ENCODE measurements around the gene CEBPE. TPM values are rescaled to one million over a fixed set of nuclear protein-coding genes. Genes with fewer than 3 reads are reported as not detected.

Gene CEBPE
- total RNA-seq, 1 experiment from 2014 or later, result not detected

- ATAC-seq (no peak), DNase-seq (ENCODE audit: low read depth, low spot score) (no peak)
- Histone ChIP-seq H3K4me3 (replicated peaks in 1 of 2; ENCODE audit: low read depth in 1 of 2, low read length in 2 of 2) (no peak overlapping the region), H4K20me1 (ENCODE audit: insufficient read depth) (no peaks in the 10 kb centered on the region), H3K4me1 (ENCODE audit: control insufficient read depth in 1 of 2, insufficient read depth in 2 of 2, low read length in 2 of 2) (no peaks in the 10 kb centered on the region), H3K79me2 (ENCODE audit: insufficient read depth, low read length) (0 out of 2 replicates have a peak, but pooled peaks cover 1% of the 10 kb centered on the region), H3K9ac (ENCODE audit: low read length) (no peak overlapping the region), H3K9me2 (ENCODE audit: insufficient read depth) (no peaks in the 10 kb centered on the region), H3K9me3 (ENCODE audit: control insufficient read depth in 1 of 2, insufficient read depth in 1 of 2, low read depth in 1 of 2, low read length in 2 of 2) (no peaks in the 10 kb centered on the region), H3K4me2 (ENCODE audit: low read length) (no peak overlapping the region), H3K36me3 (ENCODE audit: control insufficient read depth in 1 of 2, insufficient read depth in 2 of 2, low read length in 2 of 2) (peaks cover under 1% of the 10 kb centered on the region in 2 experiments; a peak in 2 of 4 replicates), H3K27ac (ENCODE audit: low read depth, low read length) (no peak overlapping the region), H3K27me3 (ENCODE audit: insufficient read depth, low read length) (no peaks in the 10 kb centered on the region; the same call in 1 of the 2 replicates), H2AFZ (ENCODE audit: low read depth, low read length, poor library complexity, severe bottlenecking) (no peak overlapping the region)
- ChIA-PET POLR2A (interaction anchor here (1.5 kb wide), 1 partner anchor 9 kb away, joined by 7 read pairs; the partner anchor contains the start of genes ACIN1 and C14orf119), RAD21 (ENCODE audit: low non-redundant PET in 1 of 2, low total read pairs in 2 of 2, uncharacterized antibody in 2 of 2, unreplicated experiment in 2 of 2) (no interaction called here), CTCF (interaction anchor here (0.9 to 1.1 kb wide), 2 partner anchors 16 to 35 kb away, joined by 3 read pairs; no protein-coding TSS in a partner anchor)
- intact Hi-C loops (cut with micrococcal nuclease), result no loop called here
- BruUV-seq (replicated peaks), result no TSS peak
- TF ChIP-seq ZFX (IDR thresholded peaks at IDR 0.05) (no peak), ELF1 (IDR thresholded peaks at IDR 0.05; ENCODE audit: borderline replicate concordance, low read depth) (no peak)
Observed at GRCh38 chr14:23104070-23104590, 14.9 kb downstream of the CEBPE start.

- RAD21 ChIA-PET (ENCODE audit: low non-redundant PET in 1 of 2, low total read pairs in 2 of 2, uncharacterized antibody in 2 of 2, unreplicated experiment in 2 of 2), result no interaction called here
- Histone ChIP-seq H3K4me3 (replicated peaks in 1 of 2; ENCODE audit: low read depth in 1 of 2, low read length in 2 of 2) (no peak overlapping the region), H3K79me2 (ENCODE audit: insufficient read depth, low read length) (peaks cover 7% of the 10 kb centered on the region; the same call in 1 of the 2 replicates), H3K27me3 (ENCODE audit: insufficient read depth, low read length) (no peaks in the 10 kb centered on the region; the same call in 1 of the 2 replicates), H3K9ac (ENCODE audit: low read length) (no peak overlapping the region), H3K9me2 (ENCODE audit: insufficient read depth) (no peaks in the 10 kb centered on the region), H2AFZ (ENCODE audit: low read depth, low read length, poor library complexity, severe bottlenecking) (no peak overlapping the region), H3K4me1 (ENCODE audit: control insufficient read depth in 1 of 2, insufficient read depth in 2 of 2, low read length in 2 of 2) (no peaks in the 10 kb centered on the region), H3K4me2 (ENCODE audit: low read length) (no peak overlapping the region), H3K27ac (ENCODE audit: low read depth, low read length) (no peak overlapping the region), H3K36me3 (ENCODE audit: control insufficient read depth in 1 of 2, insufficient read depth in 2 of 2, low read length in 2 of 2) (peaks cover 4 to 6% of the 10 kb centered on the region in 2 experiments; a peak in 3 of 4 replicates), H4K20me1 (ENCODE audit: insufficient read depth) (no peaks in the 10 kb centered on the region), H3K9me3 (ENCODE audit: control insufficient read depth in 1 of 2, insufficient read depth in 1 of 2, low read depth in 1 of 2, low read length in 2 of 2) (no peaks in the 10 kb centered on the region)
- no peak for DNase-seq (ENCODE audit: low read depth, low spot score)
- no TSS peak for BruUV-seq (replicated peaks)
- CTCF ChIA-PET, result no interaction called here
- TF ChIP-seq SRF (IDR thresholded peaks at IDR 0.05; ENCODE audit: low read depth) (no peak), POLR2A (IDR thresholded peaks at IDR 0.05; ENCODE audit: borderline replicate concordance, extremely low read depth, insufficient read depth, insufficient read length) (no peak), JUND (IDR thresholded peaks at IDR 0.05) (no peak), SP1 (IDR thresholded peaks at IDR 0.05; ENCODE audit: low read depth) (no peak)
- no peak for ATAC-seq
- POLR2A ChIA-PET, result interaction anchor here (1.5 kb wide), 1 partner anchor 9 kb away, joined by 7 read pairs; the partner anchor contains the start of genes ACIN1 and C14orf119
- intact Hi-C loops (cut with micrococcal nuclease), result no loop called here
Observed at GRCh38 chr14:23103581-23103980, 15.5 kb downstream of the CEBPE start.
